Measurements from ENCODE around the gene KRT13.

The KRT13 gene

GRCh38 chr17:41510251-41511065 lies 5.0 kb upstream of the KRT13 start:
- H3K36me3 ChIP-seq (ENCODE audit: control insufficient read depth in 5 of 5, insufficient read depth in 5 of 5, low read length in 5 of 5): no peaks in the 10 kb centered on the region
- no peaks in the 10 kb centered on the region for H3K4me1 ChIP-seq (ENCODE audit: control insufficient read depth in 5 of 5, insufficient read depth in 5 of 5, low read length in 5 of 5)
- no peaks in the 10 kb centered on the region for H3K9me3 ChIP-seq (ENCODE audit: control insufficient read depth in 5 of 5, low read length in 5 of 5)
- H3K27me3 ChIP-seq (ENCODE audit: control insufficient read depth in 5 of 5, insufficient read depth in 4 of 5, low read length in 5 of 5): peaks cover 0 to 10% (median 8%) of the 10 kb centered on the region in 5 donors
- H3K27ac ChIP-seq (ENCODE audit: low read depth, low read length): no peak overlapping the region
- H3K9ac ChIP-seq (ENCODE audit: low read length in 5 of 5): no peak overlapping the region
- H3K4me3 ChIP-seq (ENCODE audit: low read depth in 1 of 5, low read length in 5 of 5): no peak overlapping the region

- no peak overlapping the region for H3K4me3 ChIP-seq (ENCODE audit: low read depth in 1 of 5, low read length in 5 of 5)
- no peak overlapping the region for H3K9ac ChIP-seq (ENCODE audit: low read length in 5 of 5)
- H3K9me3 ChIP-seq (ENCODE audit: control insufficient read depth in 5 of 5, low read length in 5 of 5): no peaks in the 10 kb centered on the region
- H3K4me1 ChIP-seq (ENCODE audit: control insufficient read depth in 5 of 5, insufficient read depth in 5 of 5, low read length in 5 of 5): no peaks in the 10 kb centered on the region
- no peak overlapping the region for H3K27ac ChIP-seq (ENCODE audit: low read depth, low read length)
- no peaks in the 10 kb centered on the region for H3K36me3 ChIP-seq (ENCODE audit: control insufficient read depth in 5 of 5, insufficient read depth in 5 of 5, low read length in 5 of 5)
- H3K27me3 ChIP-seq (ENCODE audit: control insufficient read depth in 5 of 5, insufficient read depth in 4 of 5, low read length in 5 of 5): peaks cover 0 to 9% (median 5%) of the 10 kb centered on the region in 5 donors
Observed at GRCh38 chr17:41507315-41507880, 2.0 kb upstream of the KRT13 start.

- Histone ChIP-seq H3K4me1 (ENCODE audit: control insufficient read depth in 5 of 5, insufficient read depth in 5 of 5, low read length in 5 of 5) (no peaks in the 10 kb centered on the region), H3K9me3 (ENCODE audit: control insufficient read depth in 5 of 5, low read length in 5 of 5) (no peaks in the 10 kb centered on the region), H3K36me3 (ENCODE audit: control insufficient read depth in 5 of 5, insufficient read depth in 5 of 5, low read length in 5 of 5) (no peaks in the 10 kb centered on the region), H3K27ac (ENCODE audit: low read depth, low read length) (no peak overlapping the region), H3K27me3 (ENCODE audit: control insufficient read depth in 5 of 5, insufficient read depth in 4 of 5, low read length in 5 of 5) (peaks cover 0 to 9% (median 6%) of the 10 kb centered on the region in 5 donors), H3K4me3 (ENCODE audit: low read depth in 1 of 5, low read length in 5 of 5) (no peak overlapping the region), H3K9ac (ENCODE audit: low read length in 5 of 5) (no peak overlapping the region)
Observed at GRCh38 chr17:41505809-41506767, 676 bp upstream of the KRT13 start.

- no peak overlapping the region for H3K27ac ChIP-seq (ENCODE audit: low read depth, low read length)
- peaks cover 2 to 14% (median 7%) of the 10 kb centered on the region in 5 donors for H3K27me3 ChIP-seq (ENCODE audit: control insufficient read depth in 5 of 5, insufficient read depth in 4 of 5, low read length in 5 of 5)
- no peaks in the 10 kb centered on the region for H3K4me1 ChIP-seq (ENCODE audit: control insufficient read depth in 5 of 5, insufficient read depth in 5 of 5, low read length in 5 of 5)
- no peak overlapping the region for H3K9ac ChIP-seq (ENCODE audit: low read length in 5 of 5)
- H3K9me3 ChIP-seq (ENCODE audit: control insufficient read depth in 5 of 5, low read length in 5 of 5): no peaks in the 10 kb centered on the region
- no peaks in the 10 kb centered on the region for H3K36me3 ChIP-seq (ENCODE audit: control insufficient read depth in 5 of 5, insufficient read depth in 5 of 5, low read length in 5 of 5)
- H3K4me3 ChIP-seq (ENCODE audit: low read depth in 1 of 5, low read length in 5 of 5): no peak overlapping the region
Observed at GRCh38 chr17:41504246-41504977, 1.0 kb downstream of the KRT13 start.

- Histone ChIP-seq H3K4me3 (ENCODE audit: low read depth in 1 of 5, low read length in 5 of 5) (no peak overlapping the region), H3K27ac (ENCODE audit: low read depth, low read length) (no peak overlapping the region), H3K4me1 (ENCODE audit: control insufficient read depth in 5 of 5, insufficient read depth in 5 of 5, low read length in 5 of 5) (peaks cover 0 to 6% (median 0%) of the 10 kb centered on the region in 5 donors), H3K9me3 (ENCODE audit: control insufficient read depth in 5 of 5, low read length in 5 of 5) (no peaks in the 10 kb centered on the region), H3K9ac (ENCODE audit: low read length in 5 of 5) (no peak overlapping the region), H3K36me3 (ENCODE audit: control insufficient read depth in 5 of 5, insufficient read depth in 5 of 5, low read length in 5 of 5) (no peaks in the 10 kb centered on the region), H3K27me3 (ENCODE audit: control insufficient read depth in 5 of 5, insufficient read depth in 4 of 5, low read length in 5 of 5) (peaks cover 3 to 17% (median 9%) of the 10 kb centered on the region in 5 donors)
Observed at GRCh38 chr17:41503202-41503601, 2.2 kb downstream of the KRT13 start.

GRCh38 chr17:41500131-41500911 lies 5.1 kb downstream of the KRT13 start:
- H3K4me1 ChIP-seq (ENCODE audit: control insufficient read depth in 5 of 5, insufficient read depth in 5 of 5, low read length in 5 of 5): peaks cover 0 to 12% (median 4%) of the 10 kb centered on the region in 5 donors
- H3K4me3 ChIP-seq (ENCODE audit: low read depth in 1 of 5, low read length in 5 of 5): no peak overlapping the region
- H3K9me3 ChIP-seq (ENCODE audit: control insufficient read depth in 5 of 5, low read length in 5 of 5): no peaks in the 10 kb centered on the region
- peaks cover 0 to 15% (median 10%) of the 10 kb centered on the region in 5 donors for H3K27me3 ChIP-seq (ENCODE audit: control insufficient read depth in 5 of 5, insufficient read depth in 4 of 5, low read length in 5 of 5)
- no peak overlapping the region for H3K27ac ChIP-seq (ENCODE audit: low read depth, low read length)
- H3K9ac ChIP-seq (ENCODE audit: low read length in 5 of 5): no peak overlapping the region
- H3K36me3 ChIP-seq (ENCODE audit: control insufficient read depth in 5 of 5, insufficient read depth in 5 of 5, low read length in 5 of 5): no peaks in the 10 kb centered on the region

- Histone ChIP-seq H3K4me3 (ENCODE audit: low read depth in 1 of 5, low read length in 5 of 5) (no peak overlapping the region), H3K4me1 (ENCODE audit: control insufficient read depth in 5 of 5, insufficient read depth in 5 of 5, low read length in 5 of 5) (peaks cover 0 to 12% (median 4%) of the 10 kb centered on the region in 5 donors), H3K36me3 (ENCODE audit: control insufficient read depth in 5 of 5, insufficient read depth in 5 of 5, low read length in 5 of 5) (no peaks in the 10 kb centered on the region), H3K9me3 (ENCODE audit: control insufficient read depth in 5 of 5, low read length in 5 of 5) (no peaks in the 10 kb centered on the region), H3K9ac (ENCODE audit: low read length in 5 of 5) (no peak overlapping the region), H3K27me3 (ENCODE audit: control insufficient read depth in 5 of 5, insufficient read depth in 4 of 5, low read length in 5 of 5) (peaks cover 0 to 15% (median 10%) of the 10 kb centered on the region in 5 donors), H3K27ac (ENCODE audit: low read depth, low read length) (no peak overlapping the region)
Observed at GRCh38 chr17:41499714-41500113, 5.7 kb downstream of the KRT13 start.

- Histone ChIP-seq H3K27me3 (ENCODE audit: control insufficient read depth in 5 of 5, insufficient read depth in 4 of 5, low read length in 5 of 5) (peaks cover 0 to 15% (median 10%) of the 10 kb centered on the region in 5 donors), H3K9me3 (ENCODE audit: control insufficient read depth in 5 of 5, low read length in 5 of 5) (no peaks in the 10 kb centered on the region), H3K27ac (ENCODE audit: low read depth, low read length) (no peak overlapping the region), H3K9ac (ENCODE audit: low read length in 5 of 5) (no peak overlapping the region), H3K36me3 (ENCODE audit: control insufficient read depth in 5 of 5, insufficient read depth in 5 of 5, low read length in 5 of 5) (no peaks in the 10 kb centered on the region), H3K4me1 (ENCODE audit: control insufficient read depth in 5 of 5, insufficient read depth in 5 of 5, low read length in 5 of 5) (peaks cover 0 to 14% (median 4%) of the 10 kb centered on the region in 5 donors), H3K4me3 (ENCODE audit: low read depth in 1 of 5, low read length in 5 of 5) (no peak overlapping the region)
Observed at GRCh38 chr17:41498276-41498675, 7.1 kb downstream of the KRT13 start.
